ENCODE measurements around the gene SWT1. TPM values are rescaled to one million over a fixed set of nuclear protein-coding genes. Genes with fewer than 3 reads are reported as not detected.
A peak's percentile ranks its signal among the peaks of the same experiment; 100 is the strongest.

SWT1 gene
- total RNA-seq (2022) (2.7 and 2.9 TPM in 2 replicates), Bru-seq, nascent RNA (percentile 54 among the genes with signal in this experiment), BruChase-seq, experiment 1, labeled RNA remaining after a 2-hour chase (percentile 46 among the genes with signal in this experiment), BruChase-seq, experiment 2, labeled RNA remaining after a 6-hour chase (percentile 42 among the genes with signal in this experiment)
- long read RNA-seq, partial matches to known transcripts = 8 of 12 reads
- long read RNA-seq, other reads (novel, unspliced or antisense) = 3 of 12 reads

- peak within 1 kb of the TSS; percentile 87 for H3K27ac Mint-ChIP-seq (ENCODE audit: unreplicated experiment)
- intact Hi-C loops (cut with micrococcal nuclease; ENCODE audit: unreplicated experiment) = loop anchor here (2.0 to 5.0 kb wide), 5 partner anchors 110 to 400 kb away; partner anchors contain the start of genes IVNS1ABP and RNF2
- no peaks in the 10 kb centered on the region for H3K9me3 ChIP-seq
- no peaks in the 10 kb centered on the region for H3K27me3 ChIP-seq (replicated peaks; ENCODE audit: control insufficient read depth, insufficient read depth, low read length)
- no peaks in the 10 kb centered on the region for H3K36me3 ChIP-seq (ENCODE audit: control insufficient read depth, insufficient read depth, low read length)
- no peaks in the 10 kb centered on the region for H3K36me3 Mint-ChIP-seq (ENCODE audit: insufficient read depth, unreplicated experiment)
- peak within 1 kb of the TSS; percentile 88 for H3K4me3 ChIP-seq (ENCODE audit: low read depth, low read length)
- TF ChIP-seq CTCF (IDR thresholded peaks at IDR 0.05; ENCODE audit: insufficient read depth in 1 of 2, low read depth in 1 of 2, low read length in 1 of 2, severe bottlenecking in 1 of 2, unreplicated experiment in 1 of 2) = no peak
- DNase-seq = peak; percentile 98
- H3K4me3 Mint-ChIP-seq (ENCODE audit: unreplicated experiment) = peak within 1 kb of the TSS; percentile 93
- peaks cover 11% of the 10 kb centered on the region; the same call in 1 of the 2 replicates for H3K4me1 ChIP-seq
- ChIA-PET CTCF (interaction anchor here (1.0 to 2.1 kb wide), 2 partner anchors 13 to 352 kb away, joined by 3 to 16 read pairs; no protein-coding TSS in a partner anchor), POLR2A (interaction anchor here (1.0 kb wide), 1 partner anchor 160 kb away, joined by 10 read pairs; the partner anchor contains the start of gene IVNS1ABP)
- H3K27me3 Mint-ChIP-seq (ENCODE audit: insufficient read depth, unreplicated experiment) = no peaks in the 10 kb centered on the region
- H3K9me3 Mint-ChIP-seq (ENCODE audit: unreplicated experiment) = no peaks in the 10 kb centered on the region
- H3K4me1 Mint-ChIP-seq (ENCODE audit: low read depth, unreplicated experiment) = peaks cover 7% of the 10 kb centered on the region
- no TSS peak for BruUV-seq (replicated peaks)
These were observed at the start of gene SWT1, which contains the start of gene TRMT1L for GRCh38 chr1:185156854-185157598. TSS of gene SWT1 (plus strand) at chr1:185157167. CDS start at chr1:185160842, 3,675 bp downstream. TSS of gene TRMT1L (minus strand) at chr1:185156953. CDS start at chr1:185156712, 241 bp downstream.

- no peaks in the 10 kb centered on the region for H3K4me1 ChIP-seq
- intact Hi-C loops (cut with micrococcal nuclease; ENCODE audit: unreplicated experiment) = no loop called here
- no peaks in the 10 kb centered on the region for H3K9me3 Mint-ChIP-seq (ENCODE audit: unreplicated experiment)
- no peak for DNase-seq
- H3K4me3 Mint-ChIP-seq (ENCODE audit: unreplicated experiment) = no peak overlapping the region
- H3K27me3 ChIP-seq (replicated peaks; ENCODE audit: control insufficient read depth, insufficient read depth, low read length) = no peaks in the 10 kb centered on the region
- peaks cover 12% of the 10 kb centered on the region for H3K9me3 ChIP-seq
- peaks cover 12% of the 10 kb centered on the region for H3K36me3 Mint-ChIP-seq (ENCODE audit: insufficient read depth, unreplicated experiment)
- no peaks in the 10 kb centered on the region for H3K27me3 Mint-ChIP-seq (ENCODE audit: insufficient read depth, unreplicated experiment)
- no peak overlapping the region for H3K4me3 ChIP-seq (ENCODE audit: low read depth, low read length)
- H3K27ac Mint-ChIP-seq (ENCODE audit: unreplicated experiment) = no peak overlapping the region
- CTCF ChIA-PET = no interaction called here
- POLR2A ChIA-PET = no interaction called here
- H3K4me1 Mint-ChIP-seq (ENCODE audit: low read depth, unreplicated experiment) = no peaks in the 10 kb centered on the region
- H3K36me3 ChIP-seq (ENCODE audit: control insufficient read depth, insufficient read depth, low read length) = no peaks in the 10 kb centered on the region
- BruUV-seq (replicated peaks) = no TSS peak
- TF ChIP-seq CTCF (IDR thresholded peaks at IDR 0.05; ENCODE audit: insufficient read depth in 1 of 2, low read depth in 1 of 2, low read length in 1 of 2, severe bottlenecking in 1 of 2, unreplicated experiment in 1 of 2) = no peak
These were observed 48.6 kb upstream of the SWT1 start for GRCh38 chr1:185108321-185108720.

DNA sequence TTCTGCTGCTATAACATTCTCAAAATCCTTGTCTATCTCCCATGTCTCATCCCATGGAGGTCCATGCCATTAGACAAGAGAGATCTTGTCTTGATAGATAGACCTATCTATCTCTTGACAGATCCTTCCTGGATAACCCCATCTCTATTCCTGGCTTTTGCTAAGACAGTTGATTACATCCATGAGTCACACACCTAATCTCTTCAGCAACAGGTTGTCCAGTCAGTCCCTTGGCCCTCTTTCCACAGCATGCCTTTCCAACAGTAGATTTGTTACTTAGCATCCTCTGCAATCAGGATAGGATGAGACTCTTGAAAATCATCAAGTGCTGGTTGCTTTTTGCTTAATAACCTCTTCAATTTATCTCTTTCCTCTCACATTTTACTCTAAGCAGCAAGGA is 46.8 kb upstream of the SWT1 start:
- DNase-seq = no peak
- H3K4me1 Mint-ChIP-seq (ENCODE audit: low read depth, unreplicated experiment) = no peaks in the 10 kb centered on the region
- Histone ChIP-seq H3K9me3 (peaks cover 12% of the 10 kb centered on the region), H3K4me1 (no peaks in the 10 kb centered on the region), H3K4me3 (ENCODE audit: low read depth, low read length) (no peak overlapping the region), H3K27me3 (replicated peaks; ENCODE audit: control insufficient read depth, insufficient read depth, low read length) (no peaks in the 10 kb centered on the region), H3K36me3 (ENCODE audit: control insufficient read depth, insufficient read depth, low read length) (no peaks in the 10 kb centered on the region)
- H3K27me3 Mint-ChIP-seq (ENCODE audit: insufficient read depth, unreplicated experiment) = no peaks in the 10 kb centered on the region
- no peak overlapping the region for H3K4me3 Mint-ChIP-seq (ENCODE audit: unreplicated experiment)
- intact Hi-C loops (cut with micrococcal nuclease; ENCODE audit: unreplicated experiment) = no loop called here
- no peak for TF ChIP-seq CTCF (IDR thresholded peaks at IDR 0.05; ENCODE audit: insufficient read depth in 1 of 2, low read depth in 1 of 2, low read length in 1 of 2, severe bottlenecking in 1 of 2, unreplicated experiment in 1 of 2)
- H3K36me3 Mint-ChIP-seq (ENCODE audit: insufficient read depth, unreplicated experiment) = peaks cover 10% of the 10 kb centered on the region
- H3K27ac Mint-ChIP-seq (ENCODE audit: unreplicated experiment) = no peak overlapping the region
- H3K9me3 Mint-ChIP-seq (ENCODE audit: unreplicated experiment) = no peaks in the 10 kb centered on the region
- no TSS peak for BruUV-seq (replicated peaks)
- POLR2A ChIA-PET = no interaction called here
- CTCF ChIA-PET = no interaction called here

All from Caco-2 (cell line).